Measurements from ENCODE around the gene SELENOH. TPM values are rescaled to one million over a fixed set of nuclear protein-coding genes. Genes with fewer than 3 reads are reported as not detected.

Gene SELENOH
- total and polyA plus RNA-seq, 9 of the 15 experiments (the other 6 are each of a cell fraction or from before 2014, with no cell fraction given): 16.6 to 299 (median 118) TPM

DNA sequence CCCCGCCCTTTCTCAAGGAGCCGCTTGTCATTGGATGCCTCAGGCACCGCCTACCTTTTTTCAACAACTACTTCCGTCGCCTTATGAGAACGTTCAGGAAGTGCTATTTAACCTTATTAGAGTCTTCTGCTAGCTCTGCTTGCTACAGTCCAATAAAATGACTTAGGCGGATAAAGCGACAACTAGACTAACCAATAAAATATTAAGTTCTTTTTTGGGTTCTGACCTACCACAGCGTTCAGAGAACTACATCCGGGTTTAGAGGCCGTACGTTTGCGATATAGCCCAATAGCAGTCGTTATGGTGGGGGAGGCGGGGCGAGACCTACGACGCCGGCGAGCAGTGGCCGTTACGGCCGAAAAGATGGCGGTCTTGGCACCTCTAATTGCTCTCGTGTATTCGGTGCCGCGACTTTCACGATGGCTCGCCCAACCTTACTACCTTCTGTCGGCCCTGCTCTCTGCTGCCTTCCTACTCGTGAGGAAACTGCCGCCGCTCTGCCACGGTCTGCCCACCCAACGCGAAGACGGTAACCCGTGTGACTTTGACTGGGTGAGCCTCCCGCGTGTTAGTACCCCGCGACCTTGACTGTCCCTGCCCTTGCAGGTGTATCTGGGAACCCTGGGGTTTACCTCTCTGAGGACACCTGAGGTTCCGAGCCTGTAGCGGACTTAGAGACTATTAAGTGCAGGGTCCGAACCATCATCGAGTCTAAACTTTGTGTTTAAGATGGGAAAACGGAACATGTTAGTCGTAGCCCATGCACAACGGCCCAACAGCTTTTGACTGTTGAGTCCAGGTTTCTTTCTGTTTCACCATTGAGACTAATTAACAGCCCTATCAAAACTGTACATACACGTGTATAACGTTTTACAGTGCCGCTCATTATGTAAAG is 28.8 kb upstream of the SELENOH start, which contains the start of gene TMX2 (continued):
- TF ChIP-seq CHAMP1 (IDR thresholded peaks at IDR 0.05) (no peak), RHOXF2B (CRISPR knock-in tag; conservative IDR thresholded peaks at IDR 0.05) (0 out of 2 replicates have a peak, but pooled peaks have one; percentile 24), ZNF146 (CRISPR knock-in tag; IDR thresholded peaks at IDR 0.05; ENCODE audit: unreplicated experiment) (no peak), HDAC1 (IDR thresholded peaks at IDR 0.05) (peak in 1 of 2 experiments; percentile 93; a peak in 2 of 4 replicates), MTA1 (IDR thresholded peaks at IDR 0.05; ENCODE audit: borderline replicate concordance) (peak; percentile 97), ZNF398 (CRISPR knock-in tag; IDR thresholded peaks at IDR 0.05) (no peak), ZC3H4 (CRISPR knock-in tag; IDR thresholded peaks at IDR 0.05; ENCODE audit: borderline replicate concordance) (no peak), HNRNPLL (IDR thresholded peaks at IDR 0.05; ENCODE audit: low read depth, low read length, poor library complexity, severe bottlenecking) (peak; percentile 40), ZNF79 (CRISPR knock-in tag; IDR thresholded peaks at IDR 0.05; ENCODE audit: low read depth) (no peak), PCBP2 (IDR thresholded peaks at IDR 0.05; ENCODE audit: low read depth, low read length, poor library complexity, severe bottlenecking) (no peak), POLR3A (IDR thresholded peaks at IDR 0.05; ENCODE audit: borderline replicate concordance, extremely low read depth, insufficient read depth, insufficient read length) (no peak), TRIM28 (IDR thresholded peaks at IDR 0.05) (no peak), POLR2A (conservative IDR thresholded peaks at IDR 0.05) (peak; percentile 95), E2F5 (CRISPR knock-in tag; IDR thresholded peaks at IDR 0.05) (peak; percentile 90; the same call in 1 of the 2 replicates), ETS1 (conservative IDR thresholded peaks at IDR 0.05; ENCODE audit: control insufficient read depth, low read depth, low read length) (peak; percentile 72; the same call in 1 of the 2 replicates), BDP1 (IDR thresholded peaks at IDR 0.05; ENCODE audit: insufficient read depth, insufficient read length) (no peak), SP1 (CRISPR knock-in tag; IDR thresholded peaks at IDR 0.05) (peak; percentile 42), NONO (IDR thresholded peaks at IDR 0.05; ENCODE audit: low read depth in 2 of 2, low read length in 1 of 2) (0 out of 4 replicates have a peak, but pooled peaks of 1 of the 2 experiments have one; percentile 38)
- TF ChIP-seq, protein P1, sequence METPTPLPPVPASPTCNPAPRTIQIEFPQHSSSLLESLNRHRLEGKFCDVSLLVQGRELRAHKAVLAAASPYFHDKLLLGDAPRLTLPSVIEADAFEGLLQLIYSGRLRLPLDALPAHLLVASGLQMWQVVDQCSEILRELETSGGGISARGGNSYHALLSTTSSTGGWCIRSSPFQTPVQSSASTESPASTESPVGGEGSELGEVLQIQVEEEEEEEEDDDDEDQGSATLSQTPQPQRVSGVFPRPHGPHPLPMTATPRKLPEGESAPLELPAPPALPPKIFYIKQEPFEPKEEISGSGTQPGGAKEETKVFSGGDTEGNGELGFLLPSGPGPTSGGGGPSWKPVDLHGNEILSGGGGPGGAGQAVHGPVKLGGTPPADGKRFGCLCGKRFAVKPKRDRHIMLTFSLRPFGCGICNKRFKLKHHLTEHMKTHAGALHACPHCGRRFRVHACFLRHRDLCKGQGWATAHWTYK (CRISPR knock-in tag; IDR thresholded peaks at IDR 0.05): peak; percentile 57; the same call in 1 of the 2 replicates

Data from K562 (cell line).